ENCODE results near the gene PRKCE. TPM values are rescaled to one million over a fixed set of nuclear protein-coding genes. Genes with fewer than 3 reads are reported as not detected.

Gene PRKCE
- total RNA-seq, 3 donors from 2014 or later (not counting 1 experiment from before 2014, with no cell fraction given), result 35.2 to 42.1 (median 38.6) TPM

GRCh38 chr2:45922577-45922988 is 271.1 kb downstream of the PRKCE start:
- no peaks in the 10 kb centered on the region for H3K27me3 ChIP-seq (ENCODE audit: control insufficient read depth, insufficient read depth, low read length)
- H3K9me3 Mint-ChIP-seq, result no peaks in the 10 kb centered on the region
- no peaks in the 10 kb centered on the region for H3K27me3 Mint-ChIP-seq (ENCODE audit: low read depth in 2 of 2)
- no peak overlapping the region for H3K27ac Mint-ChIP-seq
- no peak for TF ChIP-seq CTCF (IDR thresholded peaks at IDR 0.05)
- DNase-seq (no peak), ATAC-seq (no peak)
- H3K27ac ChIP-seq (ENCODE audit: low read length), result no peak overlapping the region
- no peaks in the 10 kb centered on the region for H3K36me3 Mint-ChIP-seq
- 95% methylated on average over 5 of the region's 7 CpGs for WGBS (ENCODE audit: insufficient coverage)
- H3K9me3 ChIP-seq (ENCODE audit: control insufficient read depth, insufficient read depth, low read length), result no peaks in the 10 kb centered on the region
- no peak overlapping the region for H3K4me3 ChIP-seq (ENCODE audit: low read length)
- H3K4me3 Mint-ChIP-seq, result no peak overlapping the region
- peaks cover 11% of the 10 kb centered on the region for H3K4me1 ChIP-seq (ENCODE audit: control insufficient read depth, insufficient read depth, low read length)
- H3K4me1 Mint-ChIP-seq, result peaks cover 0 to 18% of the 10 kb centered on the region in 2 donors
- intact Hi-C loops (cut with micrococcal nuclease), result no loop called here
- H3K36me3 ChIP-seq (ENCODE audit: control insufficient read depth, insufficient read depth, low read length), result no peaks in the 10 kb centered on the region

- Mint-ChIP-seq H3K36me3 (no peaks in the 10 kb centered on the region), H3K4me1 (peaks cover 0 to 18% of the 10 kb centered on the region in 2 donors), H3K4me3 (no peak overlapping the region), H3K27ac (no peak overlapping the region), H3K27me3 (ENCODE audit: low read depth in 2 of 2) (no peaks in the 10 kb centered on the region), H3K9me3 (no peaks in the 10 kb centered on the region)
- WGBS (ENCODE audit: insufficient coverage), result 88% methylated on average over 3 of the region's 3 CpGs
- intact Hi-C loops (cut with micrococcal nuclease), result no loop called here
- Histone ChIP-seq H3K36me3 (ENCODE audit: control insufficient read depth, insufficient read depth, low read length) (no peaks in the 10 kb centered on the region), H3K27me3 (ENCODE audit: control insufficient read depth, insufficient read depth, low read length) (no peaks in the 10 kb centered on the region), H3K4me3 (ENCODE audit: low read length) (no peak overlapping the region), H3K27ac (ENCODE audit: low read length) (no peak overlapping the region), H3K4me1 (ENCODE audit: control insufficient read depth, insufficient read depth, low read length) (peaks cover 9% of the 10 kb centered on the region), H3K9me3 (ENCODE audit: control insufficient read depth, insufficient read depth, low read length) (no peaks in the 10 kb centered on the region)
- DNase-seq (no peak), ATAC-seq (no peak)
- no peak for TF ChIP-seq CTCF (IDR thresholded peaks at IDR 0.05)
Measured at GRCh38 chr2:45923701-45924100, 272.2 kb downstream of the PRKCE start.

GRCh38 chr2:45925026-45925425 is 273.6 kb downstream of the PRKCE start:
- no peaks in the 10 kb centered on the region for H3K9me3 Mint-ChIP-seq
- H3K36me3 Mint-ChIP-seq, result no peaks in the 10 kb centered on the region
- H3K4me1 Mint-ChIP-seq, result peaks cover 0 to 14% of the 10 kb centered on the region in 2 donors
- intact Hi-C loops (cut with micrococcal nuclease), result no loop called here
- no peaks in the 10 kb centered on the region for H3K27me3 Mint-ChIP-seq (ENCODE audit: low read depth in 2 of 2)
- no peaks in the 10 kb centered on the region for H3K27me3 ChIP-seq (ENCODE audit: control insufficient read depth, insufficient read depth, low read length)
- TF ChIP-seq CTCF (IDR thresholded peaks at IDR 0.05), result no peak
- WGBS (ENCODE audit: insufficient coverage), result 96% methylated on average over 3 of the region's 4 CpGs
- ATAC-seq, result no peak
- H3K27ac ChIP-seq (ENCODE audit: low read length), result no peak overlapping the region
- H3K36me3 ChIP-seq (ENCODE audit: control insufficient read depth, insufficient read depth, low read length), result no peaks in the 10 kb centered on the region
- no peak overlapping the region for H3K4me3 ChIP-seq (ENCODE audit: low read length)
- no peak for DNase-seq
- no peak overlapping the region for H3K27ac Mint-ChIP-seq
- H3K4me1 ChIP-seq (ENCODE audit: control insufficient read depth, insufficient read depth, low read length), result no peaks in the 10 kb centered on the region
- no peaks in the 10 kb centered on the region for H3K9me3 ChIP-seq (ENCODE audit: control insufficient read depth, insufficient read depth, low read length)
- H3K4me3 Mint-ChIP-seq, result no peak overlapping the region

GRCh38 chr2:45925636-45926366 is 274.3 kb downstream of the PRKCE start:
- Histone ChIP-seq H3K9me3 (ENCODE audit: control insufficient read depth, insufficient read depth, low read length) (no peaks in the 10 kb centered on the region), H3K27me3 (ENCODE audit: control insufficient read depth, insufficient read depth, low read length) (no peaks in the 10 kb centered on the region), H3K4me1 (ENCODE audit: control insufficient read depth, insufficient read depth, low read length) (no peaks in the 10 kb centered on the region), H3K36me3 (ENCODE audit: control insufficient read depth, insufficient read depth, low read length) (no peaks in the 10 kb centered on the region), H3K4me3 (ENCODE audit: low read length) (no peak overlapping the region), H3K27ac (ENCODE audit: low read length) (no peak overlapping the region)
- Mint-ChIP-seq H3K9me3 (no peaks in the 10 kb centered on the region), H3K4me1 (peaks cover 0 to 15% of the 10 kb centered on the region in 2 donors), H3K4me3 (no peak overlapping the region), H3K27ac (no peak overlapping the region), H3K27me3 (ENCODE audit: low read depth in 2 of 2) (no peaks in the 10 kb centered on the region), H3K36me3 (no peaks in the 10 kb centered on the region)
- ATAC-seq (no peak), DNase-seq (no peak)
- intact Hi-C loops (cut with micrococcal nuclease), result no loop called here
- WGBS (ENCODE audit: insufficient coverage), result 88% methylated on average over 8 of the region's 8 CpGs
- no peak for TF ChIP-seq CTCF (IDR thresholded peaks at IDR 0.05)
